BLaER1 treated with 17β-estradiol and CSF1 and Interleukin-3, amounts not matched to agents 10 nM and 100 nM (cell line): ENCODE results near the gene PADI2.

Source experiments
- H3K27ac ChIP-seq, 11 experiments: shearing (Covaris generic); formaldehyde crosslinking; 2 replicates each; pipeline ENCODE4 v1.8.1; 2022
- H3K27me3 ChIP-seq, 11 experiments: shearing (Covaris generic); formaldehyde crosslinking; 2 replicates each; pipeline ENCODE4 v1.8.1; 2022
- H3K36me3 ChIP-seq, 11 experiments: shearing (Covaris generic); formaldehyde crosslinking; 2 replicates each; pipeline ENCODE4 v1.8.1; 2022
- H3K4me1 ChIP-seq, 10 experiments: shearing (Covaris generic); formaldehyde crosslinking; 2 replicates each; pipeline ENCODE4 v1.8.1; 2022
- H3K4me2 ChIP-seq, 11 experiments: shearing (Covaris generic); formaldehyde crosslinking; 2 replicates each; pipeline ENCODE4 v1.8.1; 2022
- H3K4me3 ChIP-seq, 10 experiments: shearing (Covaris generic); formaldehyde crosslinking; 2 replicates each; pipeline ENCODE4 v1.8.1; 2022
- H3K9ac ChIP-seq, 11 experiments: shearing (Covaris generic); formaldehyde crosslinking; 2 replicates each; pipeline ENCODE4 v1.8.1; 2022
- H3K9me3 ChIP-seq, 11 experiments: shearing (Covaris generic); formaldehyde crosslinking; replicated peaks in 1 of 11; 2 replicates each; pipeline ENCODE4 v1.8.1; 2022
- H4K20me1 ChIP-seq, 11 experiments: shearing (Covaris generic); formaldehyde crosslinking; 2 replicates each; pipeline ENCODE4 v1.8.1; 2022
- Cebpa-rat ChIP-seq, 11 experiments: shearing (Covaris generic); IDR thresholded peaks; 2 replicates each; pipeline ENCODE4 v1.8.1; 2022

Gene PADI2

GRCh38 chr1:17059391-17060305, 59.6 kb downstream of the PADI2 start:
- Histone ChIP-seq H3K4me3 (no peak overlapping the region), H3K27me3 (no peaks in the 10 kb centered on the region), H4K20me1 (no peaks in the 10 kb centered on the region), H3K9me3 (peaks cover under 1 to 9% (median 7%) of the 10 kb centered on the region in 11 experiments; a peak in 20 of 22 replicates), H3K36me3 (no peaks in the 10 kb centered on the region), H3K27ac (peak overlapping the region in 6 of 11 experiments; percentile 4 to 62 (median 30); a peak in 9 of 22 replicates), H3K9ac (peak overlapping the region in 6 of 11 experiments; percentile 7 to 46 (median 22); a peak in 5 of 22 replicates), H3K4me1 (peaks cover 0 to 46% (median 27%) of the 10 kb centered on the region in 10 experiments; a peak in 15 of 20 replicates), H3K4me2 (peak overlapping the region in 8 of 11 experiments; percentile 7 to 69 (median 46); a peak in 14 of 22 replicates)
- no peak for TF ChIP-seq Cebpa-rat (IDR thresholded peaks at IDR 0.05)

GRCh38 chr1:17056551-17056950, 62.7 kb downstream of the PADI2 start:
- Histone ChIP-seq H3K4me1 (peaks cover 12 to 37% (median 32%) of the 10 kb centered on the region in 10 experiments), H3K27ac (no peak overlapping the region), H3K36me3 (peaks cover under 1 to 10% (median 3%) of the 10 kb centered on the region in 11 experiments; a peak in 15 of 22 replicates), H4K20me1 (peaks cover 0 to 18% (median 13%) of the 10 kb centered on the region in 11 experiments; a peak in 14 of 22 replicates), H3K4me2 (no peak overlapping the region), H3K9me3 (no peaks in the 10 kb centered on the region), H3K4me3 (no peak overlapping the region), H3K27me3 (no peaks in the 10 kb centered on the region), H3K9ac (no peak overlapping the region)
- TF ChIP-seq Cebpa-rat (IDR thresholded peaks at IDR 0.05): no peak

- H3K27me3 ChIP-seq: no peaks in the 10 kb centered on the region
- no peak for TF ChIP-seq Cebpa-rat (IDR thresholded peaks at IDR 0.05)
- no peak overlapping the region for H3K4me3 ChIP-seq
- peaks cover 12 to 37% (median 26%) of the 10 kb centered on the region in 10 experiments for H3K4me1 ChIP-seq
- no peak overlapping the region for H3K9ac ChIP-seq
- no peak overlapping the region for H3K4me2 ChIP-seq
- H3K36me3 ChIP-seq: peaks cover 7 to 17% (median 10%) of the 10 kb centered on the region in 11 experiments; a peak in 21 of 22 replicates
- peaks cover 0 to 26% (median 21%) of the 10 kb centered on the region in 11 experiments; a peak in 15 of 22 replicates for H4K20me1 ChIP-seq
- H3K27ac ChIP-seq: no peak overlapping the region
- H3K9me3 ChIP-seq: no peaks in the 10 kb centered on the region
Measured at GRCh38 chr1:17055801-17056200, 63.5 kb downstream of the PADI2 start.

GRCh38 chr1:17053685-17054410, 65.4 kb downstream of the PADI2 start, which contains the start of gene SDHB:
Gene SDHB (minus strand): TSS chr1:17054032. CDS start chr1:17054019, 13 bp downstream.
- H3K4me2 ChIP-seq: peak within 1 kb of the TSS; percentile 79 to 100 (median 93)
- TF ChIP-seq Cebpa-rat (IDR thresholded peaks at IDR 0.05): no peak
- peaks cover 26 to 37% (median 30%) of the 10 kb centered on the region in 11 experiments for H3K36me3 ChIP-seq
- peaks cover 0 to 44% (median 35%) of the 10 kb centered on the region in 11 experiments; a peak in 17 of 22 replicates for H4K20me1 ChIP-seq
- H3K4me1 ChIP-seq: peaks cover 12 to 26% (median 15%) of the 10 kb centered on the region in 10 experiments
- peak within 1 kb of the TSS; percentile 75 to 89 (median 85) for H3K9ac ChIP-seq
- H3K27ac ChIP-seq: peak within 1 kb of the TSS; percentile 59 to 88 (median 82)
- no peaks in the 10 kb centered on the region for H3K9me3 ChIP-seq
- H3K27me3 ChIP-seq: no peaks in the 10 kb centered on the region
- peak within 1 kb of the TSS; percentile 79 to 95 (median 86) for H3K4me3 ChIP-seq

- no peak for TF ChIP-seq Cebpa-rat (IDR thresholded peaks at IDR 0.05)
- Histone ChIP-seq H3K27ac (peak overlapping the region; percentile 59 to 88 (median 82)), H4K20me1 (peaks cover 4 to 51% (median 41%) of the 10 kb centered on the region in 11 experiments; a peak in 18 of 22 replicates)
Measured at GRCh38 chr1:17053086-17053684, 66.1 kb downstream of the PADI2 start.

GRCh38 chr1:17052641-17053040, 66.6 kb downstream of the PADI2 start:
- Histone ChIP-seq H3K4me1 (peaks cover 12 to 30% (median 15%) of the 10 kb centered on the region in 10 experiments), H3K4me3 (peak overlapping the region; percentile 79 to 95 (median 86)), H3K27me3 (no peaks in the 10 kb centered on the region), H3K36me3 (peaks cover 27 to 43% (median 34%) of the 10 kb centered on the region in 11 experiments), H3K9ac (peak overlapping the region; percentile 75 to 89 (median 85); a peak in 21 of 22 replicates), H3K27ac (peak overlapping the region in 8 of 11 experiments; percentile 71 to 88 (median 83); a peak in 11 of 22 replicates), H3K9me3 (no peaks in the 10 kb centered on the region), H4K20me1 (peaks cover 10 to 56% (median 46%) of the 10 kb centered on the region in 11 experiments; a peak in 19 of 22 replicates), H3K4me2 (peak overlapping the region; percentile 79 to 100 (median 93))
- no peak for TF ChIP-seq Cebpa-rat (IDR thresholded peaks at IDR 0.05)

More at GRCh38 chr1:17053086-17053684, 66.1 kb downstream of the PADI2 start:
- Histone ChIP-seq H3K4me1 (peaks cover 12 to 26% (median 15%) of the 10 kb centered on the region in 10 experiments), H3K27me3 (no peaks in the 10 kb centered on the region), H3K4me2 (peak overlapping the region; percentile 79 to 100 (median 93)), H3K36me3 (peaks cover 27 to 40% (median 34%) of the 10 kb centered on the region in 11 experiments), H3K4me3 (peak overlapping the region; percentile 79 to 95 (median 86)), H3K9ac (peak overlapping the region; percentile 75 to 89 (median 85)), H3K9me3 (no peaks in the 10 kb centered on the region)

- Histone ChIP-seq H3K27ac (no peak overlapping the region), H4K20me1 (peaks cover 16 to 62% (median 52%) of the 10 kb centered on the region in 11 experiments; a peak in 20 of 22 replicates), H3K36me3 (peaks cover 27 to 49% (median 35%) of the 10 kb centered on the region in 11 experiments), H3K4me3 (peak overlapping the region in 7 of 10 experiments; percentile 79 to 95 (median 87); a peak in 6 of 20 replicates), H3K9me3 (no peaks in the 10 kb centered on the region), H3K4me1 (peaks cover 12 to 36% (median 16%) of the 10 kb centered on the region in 10 experiments), H3K27me3 (no peaks in the 10 kb centered on the region), H3K4me2 (peak overlapping the region; percentile 79 to 100 (median 93)), H3K9ac (peak overlapping the region; percentile 75 to 89 (median 85); a peak in 9 of 22 replicates)
- TF ChIP-seq Cebpa-rat (IDR thresholded peaks at IDR 0.05): no peak
Measured at GRCh38 chr1:17052038-17052437, 67.2 kb downstream of the PADI2 start.

GRCh38 chr1:17047924-17048323, 71.3 kb downstream of the PADI2 start:
- Histone ChIP-seq H3K27me3 (no peaks in the 10 kb centered on the region), H3K9me3 (no peaks in the 10 kb centered on the region), H3K27ac (no peak overlapping the region), H3K36me3 (peaks cover 47 to 78% (median 55%) of the 10 kb centered on the region in 11 experiments), H3K4me1 (peaks cover 22 to 62% (median 31%) of the 10 kb centered on the region in 10 experiments), H3K9ac (peak overlapping the region in 5 of 11 experiments; percentile 19 to 32 (median 23); a peak in 5 of 22 replicates), H3K4me2 (peak overlapping the region in 1 of 11 experiments; percentile 4; a peak in 1 of 22 replicates), H4K20me1 (peaks cover 35 to 97% (median 77%) of the 10 kb centered on the region in 11 experiments; a peak in 21 of 22 replicates), H3K4me3 (no peak overlapping the region)
- no peak for TF ChIP-seq Cebpa-rat (IDR thresholded peaks at IDR 0.05)
